HG03045 (cell line): ENCODE results near the gene EXOC2.

Experiments used
- ATAC-seq: cut with Tn5 transposase; IDR thresholded peaks from one replicate; pipeline ENCODE4 v1.9.1; 2021; ENCODE audit warnings: mild to moderate bottlenecking, moderate library complexity; ENCODE audit not compliant: unreplicated experiment

EXOC2 gene

GRCh38 chr6:449486-450419 lies 243.2 kb downstream of the EXOC2 start:
- ATAC-seq = no peak

- no peak for ATAC-seq
These were observed 243.9 kb downstream of the EXOC2 start for GRCh38 chr6:449057-449430.

GRCh38 chr6:448296-449056 lies 244.5 kb downstream of the EXOC2 start:
- ATAC-seq = no peak

- no peak for ATAC-seq
These were observed 245.4 kb downstream of the EXOC2 start for GRCh38 chr6:447381-448165.

- ATAC-seq = no peak
These were observed 246.2 kb downstream of the EXOC2 start for GRCh38 chr6:446418-447366.

- ATAC-seq = no peak
These were observed 247.1 kb downstream of the EXOC2 start for GRCh38 chr6:445571-446417.

GRCh38 chr6:444653-445275 lies 248.2 kb downstream of the EXOC2 start:
- ATAC-seq = no peak

- no peak for ATAC-seq
These were observed 249.2 kb downstream of the EXOC2 start for GRCh38 chr6:443621-444159.

- no peak for ATAC-seq
These were observed 251.6 kb downstream of the EXOC2 start for GRCh38 chr6:441126-441920.

GRCh38 chr6:439641-440167 lies 253.2 kb downstream of the EXOC2 start:
- no peak for ATAC-seq

- no peak for ATAC-seq
These were observed 254.2 kb downstream of the EXOC2 start for GRCh38 chr6:438634-439170.

GRCh38 chr6:437037-437392 lies 255.9 kb downstream of the EXOC2 start:
- no peak for ATAC-seq

GRCh38 chr6:436308-437036 lies 256.5 kb downstream of the EXOC2 start:
- no peak for ATAC-seq

- ATAC-seq = no peak
These were observed 257.3 kb downstream of the EXOC2 start for GRCh38 chr6:435441-436307.
